ENCODE results near the gene UGT1A5.

UGT1A5 gene

DNA sequence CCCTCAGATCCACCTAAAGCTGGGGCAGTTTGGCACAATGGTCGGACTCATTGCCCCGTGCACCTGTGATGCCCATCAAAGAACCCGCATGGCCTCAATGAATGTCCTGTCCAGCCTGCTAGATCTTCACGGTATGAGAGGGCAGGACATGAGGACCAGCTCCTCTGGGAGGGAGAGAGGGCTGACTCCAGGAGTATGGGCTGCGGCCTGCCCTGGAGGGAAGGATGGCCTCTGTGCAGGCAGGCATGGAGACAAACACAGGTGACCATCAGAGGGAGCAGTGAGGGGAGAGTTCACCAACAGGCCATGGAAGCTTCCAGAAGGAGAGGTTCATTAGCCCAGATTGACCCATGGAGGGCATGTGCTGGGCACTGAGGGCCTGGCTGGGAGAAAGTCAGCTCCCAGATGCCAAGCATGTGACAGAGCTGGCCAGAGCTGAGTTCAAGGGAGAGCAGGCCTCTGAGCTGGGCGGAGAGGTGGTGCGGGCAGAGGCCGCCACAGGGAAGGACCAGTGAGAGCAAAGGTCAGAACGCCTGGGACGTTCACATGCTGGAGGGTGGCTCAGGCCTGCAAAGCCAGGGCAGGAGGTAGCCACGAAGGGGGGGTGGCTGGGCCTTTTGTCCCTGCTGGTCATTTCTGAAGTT is 105.4 kb downstream of the UGT1A5 start:
- no peak overlapping the region for H3K9ac ChIP-seq (ENCODE audit: insufficient read length)
- TF ChIP-seq EZH2 (IDR thresholded peaks at IDR 0.05): no peak
- no peak for TF ChIP-seq POLR2AphosphoS5 (IDR thresholded peaks at IDR 0.05; ENCODE audit: borderline replicate concordance, low read depth, low read length)
- no peak for TF ChIP-seq FOXP2 (optimal IDR thresholded peaks at IDR 0.05; ENCODE audit: control extremely low read depth, extremely low read length, insufficient read depth)

DNA sequence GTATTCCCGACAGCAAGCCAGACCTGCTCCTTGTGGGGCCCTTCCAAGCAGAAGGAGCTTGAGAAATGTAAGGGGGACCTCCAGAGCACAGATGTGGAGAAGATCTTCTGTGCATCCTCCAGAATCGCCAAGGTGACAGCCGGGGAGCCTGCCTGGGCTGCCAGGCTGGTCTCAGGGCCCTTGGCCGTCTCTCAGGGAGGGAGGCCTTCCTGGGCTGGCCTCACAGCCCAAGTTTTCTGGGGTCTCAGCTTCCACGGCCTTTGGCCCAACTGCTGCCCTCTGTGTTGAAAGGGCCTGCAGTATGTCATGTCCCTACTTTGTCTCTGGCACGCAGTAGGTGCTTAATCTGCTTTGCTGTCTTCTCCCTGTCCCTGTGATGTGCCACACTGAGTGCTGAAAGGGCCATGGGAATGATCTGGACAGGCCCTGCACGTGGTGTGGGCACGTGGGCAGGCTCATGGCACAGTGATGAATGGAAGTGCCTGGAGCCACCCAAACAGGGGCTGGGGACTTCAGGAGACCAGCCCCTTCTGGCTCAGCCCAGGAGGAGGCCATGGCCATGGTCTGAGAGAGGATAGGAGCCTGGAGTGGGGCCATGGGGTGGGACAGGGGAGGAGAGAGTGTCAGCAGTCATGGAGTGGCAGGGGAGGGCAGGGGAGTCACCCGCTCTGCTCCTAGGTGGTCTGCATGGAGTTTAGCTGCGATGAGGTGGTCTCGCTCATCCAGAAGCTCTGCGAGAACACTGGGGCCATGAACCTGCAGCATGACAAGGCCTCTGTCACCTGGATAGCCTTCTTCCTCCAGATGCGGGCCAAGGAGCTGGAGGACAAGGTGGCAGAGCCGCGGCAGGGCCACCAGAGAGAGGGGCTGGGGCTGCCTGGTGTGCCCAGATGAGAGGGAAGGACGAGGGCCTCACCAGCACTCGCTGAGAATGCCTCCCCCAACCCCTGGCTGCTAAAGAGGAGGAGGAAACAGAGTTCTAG is 106.2 kb downstream of the UGT1A5 start:
- Histone ChIP-seq H3K4me3 (no peak overlapping the region), H3K9me3 (ENCODE audit: low read depth, low read length) (no peaks in the 10 kb centered on the region), H3K9ac (ENCODE audit: insufficient read length) (no peak overlapping the region), H3K36me3 (ENCODE audit: insufficient read depth, low read length) (peaks cover 11% of the 10 kb centered on the region; the same call in 1 of the 2 replicates), H3K27ac (no peak overlapping the region)
- DNase-seq (ENCODE audit: low read depth, low spot score): no peak
- no peak for TF ChIP-seq EZH2 (IDR thresholded peaks at IDR 0.05)
- no peak for TF ChIP-seq POLR2AphosphoS5 (IDR thresholded peaks at IDR 0.05; ENCODE audit: borderline replicate concordance, low read depth, low read length)
- no peak for TF ChIP-seq FOXP2 (optimal IDR thresholded peaks at IDR 0.05; ENCODE audit: control extremely low read depth, extremely low read length, insufficient read depth)

More for the DNA sequence above, 105.4 kb downstream of the UGT1A5 start:
- peaks cover 11% of the 10 kb centered on the region; the same call in 1 of the 2 replicates for H3K36me3 ChIP-seq (ENCODE audit: insufficient read depth, low read length)
- H3K9me3 ChIP-seq (ENCODE audit: low read depth, low read length): no peaks in the 10 kb centered on the region
- no peak overlapping the region for H3K27ac ChIP-seq
- no peak overlapping the region for H3K4me3 ChIP-seq
- no peak for DNase-seq (ENCODE audit: low read depth, low spot score)

DNA sequence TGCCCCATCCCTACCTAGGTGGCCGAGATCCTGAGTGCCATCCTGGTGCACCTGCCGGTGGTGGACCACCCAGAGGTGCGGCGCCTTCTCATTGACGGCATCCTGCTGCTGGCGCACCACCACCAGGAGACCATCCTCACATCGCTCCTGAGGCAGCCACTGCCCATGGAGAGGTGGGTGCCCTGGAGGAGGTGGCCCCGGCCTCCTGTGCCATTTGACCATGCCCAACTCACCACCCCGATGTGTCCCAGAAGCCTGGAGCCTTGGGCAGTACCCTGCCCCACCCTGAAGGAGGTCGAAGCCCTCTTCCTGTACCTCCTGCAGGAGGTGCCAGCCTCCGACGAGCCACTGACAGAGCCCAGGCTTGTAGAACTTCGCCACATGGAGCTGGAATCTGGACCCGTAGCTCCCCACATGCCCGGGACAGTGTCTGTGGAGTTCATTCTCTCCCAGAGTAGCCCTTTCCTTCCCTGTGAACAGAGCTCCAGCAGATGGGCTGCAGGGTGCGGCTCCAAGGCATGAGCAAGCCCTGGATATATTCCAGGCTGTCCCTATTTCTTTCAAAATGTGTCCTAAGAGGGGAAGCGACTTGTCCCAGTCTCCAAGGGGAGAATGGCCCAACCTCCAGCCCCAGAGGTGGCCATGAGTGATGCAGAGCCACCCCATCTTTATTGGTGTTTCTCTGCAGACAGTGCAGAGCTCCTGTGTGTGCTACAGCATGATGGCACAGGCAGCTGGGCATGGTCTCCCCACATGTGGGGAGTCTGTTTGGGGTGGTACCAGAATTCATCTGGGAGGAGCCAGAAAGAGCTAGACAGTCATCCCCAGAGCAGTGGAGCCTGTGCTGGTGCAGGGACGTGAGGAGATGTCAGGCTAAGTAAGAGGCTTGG is 107.4 kb downstream of the UGT1A5 start:
- peaks cover 7% of the 10 kb centered on the region; the same call in 1 of the 2 replicates for H3K36me3 ChIP-seq (ENCODE audit: insufficient read depth, low read length)
- no peak for TF ChIP-seq EZH2 (IDR thresholded peaks at IDR 0.05)
- TF ChIP-seq FOXP2 (optimal IDR thresholded peaks at IDR 0.05; ENCODE audit: control extremely low read depth, extremely low read length, insufficient read depth): no peak
- no peak for TF ChIP-seq POLR2AphosphoS5 (IDR thresholded peaks at IDR 0.05; ENCODE audit: borderline replicate concordance, low read depth, low read length)
- no peaks in the 10 kb centered on the region for H3K9me3 ChIP-seq (ENCODE audit: low read depth, low read length)
- H3K9ac ChIP-seq (ENCODE audit: insufficient read length): no peak overlapping the region
- H3K27ac ChIP-seq: no peak overlapping the region
- no peak overlapping the region for H3K4me3 ChIP-seq
- DNase-seq (ENCODE audit: low read depth, low spot score): no peak

DNA sequence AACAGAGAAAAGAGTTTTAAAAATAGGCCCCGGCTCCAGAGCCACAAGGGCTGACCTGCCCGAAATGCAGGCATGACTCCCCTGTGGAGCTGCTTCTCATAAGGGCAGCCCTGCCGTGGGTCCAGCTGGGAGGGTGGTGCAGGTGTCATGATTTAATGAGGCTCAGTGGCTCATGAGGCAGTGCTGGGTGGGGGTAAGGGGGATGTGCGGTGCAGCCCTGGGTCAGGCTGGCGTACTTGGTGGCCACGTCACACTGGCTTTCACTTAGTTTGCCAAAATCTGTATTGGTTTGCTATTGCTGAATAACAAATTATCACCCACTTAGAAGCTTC is 108.0 kb downstream of the UGT1A5 start:
- Histone ChIP-seq H3K9me3 (ENCODE audit: low read depth, low read length) (no peaks in the 10 kb centered on the region), H3K9ac (ENCODE audit: insufficient read length) (no peak overlapping the region), H3K27ac (no peak overlapping the region), H3K4me3 (no peak overlapping the region), H3K36me3 (ENCODE audit: insufficient read depth, low read length) (peaks cover 3% of the 10 kb centered on the region; the same call in 1 of the 2 replicates)
- no peak for DNase-seq (ENCODE audit: low read depth, low spot score)
- TF ChIP-seq EZH2 (IDR thresholded peaks at IDR 0.05): no peak
- TF ChIP-seq FOXP2 (optimal IDR thresholded peaks at IDR 0.05; ENCODE audit: control extremely low read depth, extremely low read length, insufficient read depth): no peak
- TF ChIP-seq POLR2AphosphoS5 (IDR thresholded peaks at IDR 0.05; ENCODE audit: borderline replicate concordance, low read depth, low read length): no peak

DNA sequence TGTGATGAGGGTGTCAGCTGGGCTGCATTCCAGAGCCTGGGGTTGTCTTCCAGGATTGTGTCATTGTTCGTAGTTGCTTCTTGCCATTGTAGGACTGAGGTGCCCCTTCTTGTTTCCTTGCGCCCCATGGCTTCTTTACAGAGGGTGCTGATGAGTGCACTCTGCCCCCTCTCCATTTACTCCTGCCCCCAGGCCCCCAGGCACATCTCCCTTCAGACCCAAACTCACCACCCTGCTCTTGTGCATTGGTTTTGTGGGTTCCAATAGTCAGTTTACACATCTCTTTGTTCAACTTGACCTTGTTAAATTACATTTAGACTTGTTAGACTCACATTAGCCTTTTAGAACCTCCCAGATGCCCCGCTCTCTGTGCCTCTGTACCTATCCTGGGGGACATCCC is 108.5 kb downstream of the UGT1A5 start:
- TF ChIP-seq FOXP2 (optimal IDR thresholded peaks at IDR 0.05; ENCODE audit: control extremely low read depth, extremely low read length, insufficient read depth) (no peak), POLR2AphosphoS5 (IDR thresholded peaks at IDR 0.05; ENCODE audit: borderline replicate concordance, low read depth, low read length) (no peak), EZH2 (IDR thresholded peaks at IDR 0.05) (no peak)
- no peak for DNase-seq (ENCODE audit: low read depth, low spot score)
- no peak overlapping the region for H3K27ac ChIP-seq

DNA sequence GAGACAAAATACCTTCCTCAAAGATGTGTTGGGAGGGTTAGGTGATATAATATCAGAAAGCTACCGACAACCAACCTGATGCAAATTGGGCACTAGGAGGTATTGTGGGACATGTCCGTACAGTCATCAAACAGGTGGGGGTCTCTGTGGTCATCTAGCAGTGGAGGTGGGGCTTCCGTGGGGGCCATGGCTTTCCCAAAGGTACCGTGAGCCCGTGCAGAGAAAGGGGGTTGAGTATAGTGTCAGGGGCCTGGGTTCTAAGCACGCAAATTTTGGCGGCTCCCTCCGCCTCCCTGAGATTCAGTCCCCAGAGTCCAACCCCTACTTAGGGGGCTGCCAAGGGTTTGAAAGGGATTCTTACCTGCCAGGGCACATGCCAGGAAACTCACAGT is 109.0 kb downstream of the UGT1A5 start:
- Histone ChIP-seq H3K9me3 (ENCODE audit: low read depth, low read length) (no peaks in the 10 kb centered on the region), H3K36me3 (ENCODE audit: insufficient read depth, low read length) (no peaks in the 10 kb centered on the region; the same call in 1 of the 2 replicates), H3K4me3 (no peak overlapping the region), H3K27ac (no peak overlapping the region), H3K9ac (ENCODE audit: insufficient read length) (no peak overlapping the region)
- no peak for DNase-seq (ENCODE audit: low read depth, low spot score)
- TF ChIP-seq POLR2AphosphoS5 (IDR thresholded peaks at IDR 0.05; ENCODE audit: borderline replicate concordance, low read depth, low read length) (no peak), EZH2 (IDR thresholded peaks at IDR 0.05) (no peak), FOXP2 (optimal IDR thresholded peaks at IDR 0.05; ENCODE audit: control extremely low read depth, extremely low read length, insufficient read depth) (no peak)

More for the DNA sequence above, 108.5 kb downstream of the UGT1A5 start:
- no peak overlapping the region for H3K4me3 ChIP-seq
- H3K36me3 ChIP-seq (ENCODE audit: insufficient read depth, low read length): peaks cover 3% of the 10 kb centered on the region; the same call in 1 of the 2 replicates
- H3K9me3 ChIP-seq (ENCODE audit: low read depth, low read length): no peaks in the 10 kb centered on the region
- no peak overlapping the region for H3K9ac ChIP-seq (ENCODE audit: insufficient read length)

DNA sequence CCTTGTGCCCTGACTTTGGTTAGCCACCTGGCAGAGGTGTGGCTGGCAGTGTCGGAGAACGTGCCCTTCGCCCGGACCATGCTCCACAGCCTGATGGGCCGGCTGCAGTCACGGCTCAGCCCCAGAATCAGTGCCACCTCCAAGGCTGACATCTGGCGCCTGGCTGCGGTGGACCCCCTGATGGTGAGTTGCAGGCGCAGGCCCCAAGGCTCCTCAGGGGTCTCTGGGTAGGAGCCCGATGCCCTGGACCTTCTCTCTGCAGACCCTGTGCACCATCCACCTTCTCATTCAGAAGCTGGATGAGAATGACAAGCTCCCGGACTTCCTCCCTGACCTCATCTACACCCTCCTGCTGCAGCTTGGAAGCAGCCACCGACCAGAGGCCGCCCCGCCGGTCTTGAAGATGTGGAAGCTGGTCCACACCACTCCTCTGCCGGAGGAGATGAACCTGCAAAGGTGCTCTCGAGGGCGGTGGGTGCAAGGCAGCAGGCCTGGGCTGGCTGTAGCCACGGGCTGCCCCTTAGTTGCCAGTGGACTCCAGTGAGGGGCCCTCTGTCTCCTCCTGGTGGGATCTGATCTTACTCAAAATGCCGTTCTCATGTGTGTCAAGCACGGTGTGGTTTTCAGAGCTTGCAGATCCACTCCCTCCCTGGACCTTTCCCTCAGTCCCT is 109.5 kb downstream of the UGT1A5 start:
- DNase-seq (ENCODE audit: low read depth, low spot score): no peak
- H3K9me3 ChIP-seq (ENCODE audit: low read depth, low read length): no peaks in the 10 kb centered on the region
- TF ChIP-seq EZH2 (IDR thresholded peaks at IDR 0.05) (no peak), FOXP2 (optimal IDR thresholded peaks at IDR 0.05; ENCODE audit: control extremely low read depth, extremely low read length, insufficient read depth) (no peak), POLR2AphosphoS5 (IDR thresholded peaks at IDR 0.05; ENCODE audit: borderline replicate concordance, low read depth, low read length) (no peak)
- H3K9ac ChIP-seq (ENCODE audit: insufficient read length): no peak overlapping the region
- no peaks in the 10 kb centered on the region; the same call in 1 of the 2 replicates for H3K36me3 ChIP-seq (ENCODE audit: insufficient read depth, low read length)
- no peak overlapping the region for H3K4me3 ChIP-seq
- no peak overlapping the region for H3K27ac ChIP-seq

Measured in SK-N-MC (cell line).